NT2/D1 (cell line): ENCODE results near the gene CA12.

Experiments used
- SUZ12 ChIP-seq: IDR thresholded peaks from 2 replicates; pipeline ENCODE4 v1.6.1; 2011; ENCODE audit not compliant: insufficient read length, insufficient read depth; ENCODE audit errors: extremely low read depth
- YY1 ChIP-seq: IDR thresholded peaks from 2 replicates; pipeline ENCODE4 v1.6.1; 2011; ENCODE audit not compliant: insufficient read length, insufficient read depth
- ZNF274 ChIP-seq: IDR thresholded peaks from 2 replicates; pipeline ENCODE4 v1.6.1; 2011; ENCODE audit warnings: mild to moderate bottlenecking, low read depth, low read length

- no peak for TF ChIP-seq ZNF274
- TF ChIP-seq YY1 = no peak
- TF ChIP-seq SUZ12 = no peak
Measured at GRCh38 chr15:63305260-63305659, 76.4 kb downstream of the CA12 start.
